ENCODE data around the gene CENPL. TPM values are rescaled to one million over a fixed set of nuclear protein-coding genes. Genes with fewer than 3 reads are reported as not detected.

The CENPL gene
- total and polyA plus RNA-seq, 3 experiments from 2014 or later, result 6.2 to 27.4 (median 24.9) TPM

DNA sequence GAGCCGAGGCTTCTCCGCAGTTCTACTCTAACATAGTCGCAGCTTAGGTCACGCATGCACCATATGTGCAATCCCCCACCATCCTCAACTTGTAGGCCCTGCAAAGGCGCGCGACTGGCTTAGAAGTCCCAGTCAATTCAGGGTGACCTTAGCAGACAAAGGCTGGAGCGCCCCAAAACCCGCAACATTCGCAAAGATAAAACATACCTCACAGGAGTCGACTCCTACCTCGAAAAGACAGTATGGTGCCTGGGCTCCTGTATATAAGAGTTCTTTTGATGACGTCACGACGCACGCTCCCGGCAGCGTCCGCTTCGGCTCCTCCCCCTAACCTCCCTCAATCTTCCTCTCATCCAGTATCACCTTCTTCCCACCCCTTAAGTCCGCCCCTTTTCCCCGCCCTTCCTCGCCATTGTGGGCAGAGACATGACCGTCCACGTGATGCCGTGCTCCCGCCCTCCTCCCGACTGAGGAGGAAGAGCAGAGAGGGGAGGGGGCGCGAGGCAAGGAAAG lies 43.1 kb upstream of the CENPL start, which contains the start of gene GAS5:
GAS5 (minus strand) TSS at position 237 of the 513 bp plus-strand sequence.
- Mint-ChIP-seq H3K36me3 (peaks cover 4 to 65% (median 28%) of the 10 kb centered on the region in 3 donors), H3K4me3 (peak within 1 kb of the TSS; percentile 88 to 97 (median 95)), H3K27me3 (peaks cover 0 to 2% of the 10 kb centered on the region in 2 donors), H3K9me3 (no peaks in the 10 kb centered on the region), H3K4me1 (peaks cover 70 to 85% (median 84%) of the 10 kb centered on the region in 3 donors), H3K27ac (peak within 1 kb of the TSS; percentile 90 to 99 (median 96))
- H3K27me3 ChIP-seq (ENCODE audit: insufficient read depth, low read length, poor library complexity, severe bottlenecking), result no peaks in the 10 kb centered on the region
- H3K36me3 ChIP-seq (ENCODE audit: insufficient read depth, low read length), result peaks cover 40% of the 10 kb centered on the region
- no peaks in the 10 kb centered on the region for H3K9me3 ChIP-seq (ENCODE audit: low read length)
- ChIA-PET CTCF (interaction anchor here (1.1 to 2.0 kb wide), 5 partner anchors 10 to 437 kb away, joined by 3 to 6 read pairs (median 4); no protein-coding TSS in a partner anchor), POLR2A (interaction anchor here (0.5 to 2.5 kb wide), 12 partner anchors 8 to 1155 kb away, joined by 3 to 17 read pairs (median 4); partner anchors contain the start of genes CENPL, DARS2, KLHL20 and MRPS14)
- peaks cover 63% of the 10 kb centered on the region for H3K4me1 ChIP-seq (ENCODE audit: insufficient read depth, low read length)
- peak; percentile 98 to 99 (median 98) for DNase-seq
- peak within 1 kb of the TSS; percentile 91 for H3K27ac ChIP-seq (ENCODE audit: low read depth, low read length)
- H3K4me3 ChIP-seq (ENCODE audit: low read length), result peak within 1 kb of the TSS; percentile 88

DNA sequence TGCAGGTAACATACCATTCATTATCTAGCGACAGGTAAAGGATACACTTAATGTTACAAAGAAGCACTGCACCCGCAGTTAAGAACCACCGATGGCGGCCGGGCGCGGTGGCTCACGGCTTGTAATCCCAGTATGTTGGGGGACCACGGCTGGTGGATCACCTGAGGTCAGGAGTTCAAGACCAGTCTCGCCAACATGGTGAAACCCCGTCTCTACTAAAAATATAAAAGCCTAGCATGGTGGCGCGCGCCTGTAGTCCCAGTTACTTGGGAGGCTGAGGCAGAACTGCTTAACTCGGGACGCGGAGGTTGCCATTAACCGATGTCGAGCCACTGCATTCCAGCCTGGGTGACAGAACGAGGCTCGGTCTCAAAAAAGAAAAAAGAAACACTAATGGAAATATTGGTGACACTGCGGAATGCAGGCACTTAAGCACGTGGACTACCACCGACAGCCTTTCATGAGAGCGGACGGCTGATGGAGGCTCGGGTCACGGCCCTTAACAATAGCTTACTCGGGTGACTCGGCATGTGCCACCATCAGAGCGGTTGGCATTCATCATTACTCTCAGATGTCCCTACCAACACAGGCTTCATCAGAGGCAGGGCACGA lies 42.6 kb upstream of the CENPL start:
- H3K27me3 ChIP-seq (ENCODE audit: insufficient read depth, low read length, poor library complexity, severe bottlenecking), result no peaks in the 10 kb centered on the region

DNA sequence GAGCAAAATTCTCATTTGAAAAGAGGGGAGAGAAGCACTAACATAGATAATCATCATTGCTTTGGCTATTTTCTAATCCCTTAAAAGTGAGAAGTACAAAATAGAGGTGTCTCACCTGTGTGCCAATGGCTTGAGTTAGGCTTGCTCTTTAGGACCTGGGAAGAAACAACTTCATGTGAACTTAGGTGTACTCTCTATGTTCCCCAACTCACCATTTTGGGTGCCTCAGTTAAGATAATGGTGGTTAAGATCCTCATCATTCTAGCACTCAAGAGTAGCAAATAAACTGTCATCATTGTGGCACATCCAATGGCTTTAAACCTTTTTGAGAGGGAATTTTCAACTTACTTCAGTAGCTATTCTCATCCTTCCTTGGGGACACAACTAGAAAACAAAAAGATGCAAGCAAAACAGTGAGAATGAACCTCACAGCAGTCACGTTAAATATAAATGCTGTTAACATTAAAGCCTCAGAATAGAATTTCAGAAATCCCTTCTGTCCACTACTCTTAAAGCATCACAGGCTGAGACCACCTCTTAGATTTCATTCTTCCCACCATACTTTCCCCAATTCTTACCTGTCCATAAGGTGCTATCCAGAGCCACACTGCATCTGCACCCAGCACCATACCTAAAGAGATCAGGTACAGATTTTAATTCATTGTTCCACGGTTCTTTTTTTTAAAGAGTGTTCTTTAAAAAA lies 41.9 kb upstream of the CENPL start:
- Mint-ChIP-seq H3K27ac (peak overlapping the region; percentile 66 to 99 (median 94)), H3K9me3 (no peaks in the 10 kb centered on the region), H3K36me3 (peaks cover 4 to 71% (median 26%) of the 10 kb centered on the region in 3 donors), H3K4me3 (peak overlapping the region; percentile 88 to 97 (median 95)), H3K27me3 (peaks cover 0 to 2% of the 10 kb centered on the region in 2 donors), H3K4me1 (peaks cover 68 to 87% (median 86%) of the 10 kb centered on the region in 3 donors)
- Histone ChIP-seq H3K27ac (ENCODE audit: low read depth, low read length) (peak overlapping the region; percentile 91), H3K4me1 (ENCODE audit: insufficient read depth, low read length) (peaks cover 58% of the 10 kb centered on the region), H3K27me3 (ENCODE audit: insufficient read depth, low read length, poor library complexity, severe bottlenecking) (no peaks in the 10 kb centered on the region), H3K4me3 (ENCODE audit: low read length) (peak overlapping the region; percentile 88), H3K9me3 (ENCODE audit: low read length) (no peaks in the 10 kb centered on the region), H3K36me3 (ENCODE audit: insufficient read depth, low read length) (peaks cover 40% of the 10 kb centered on the region)
- ChIA-PET CTCF (no interaction called here), POLR2A (interaction anchor here (0.6 to 1.0 kb wide), 3 partner anchors 12 to 875 kb away, joined by 3 to 4 read pairs (median 4); no protein-coding TSS in a partner anchor)
- DNase-seq, result no peak

More for the DNA sequence above, 42.6 kb upstream of the CENPL start:
- peak overlapping the region; percentile 91 for H3K27ac ChIP-seq (ENCODE audit: low read depth, low read length)
- H3K9me3 ChIP-seq (ENCODE audit: low read length), result no peaks in the 10 kb centered on the region
- peak in 2 of 5 donors; percentile 19 to 37 for DNase-seq
- H3K4me1 Mint-ChIP-seq, result peaks cover 68 to 86% (median 84%) of the 10 kb centered on the region in 3 donors
- H3K4me3 ChIP-seq (ENCODE audit: low read length), result peak overlapping the region; percentile 88
- ChIA-PET POLR2A (interaction anchor here (1.0 to 2.5 kb wide), 5 partner anchors 23 to 390 kb away, joined by 4 to 17 read pairs (median 15); partner anchors contain the start of genes CENPL, DARS2, KLHL20 and PRDX6), CTCF (interaction anchor here (1.9 kb wide), 1 partner anchor 16 kb away, joined by 4 read pairs; no protein-coding TSS in a partner anchor)
- peaks cover 0 to 2% of the 10 kb centered on the region in 2 donors for H3K27me3 Mint-ChIP-seq
- peaks cover 4 to 67% (median 26%) of the 10 kb centered on the region in 3 donors for H3K36me3 Mint-ChIP-seq
- H3K36me3 ChIP-seq (ENCODE audit: insufficient read depth, low read length), result peaks cover 40% of the 10 kb centered on the region
- no peaks in the 10 kb centered on the region for H3K9me3 Mint-ChIP-seq
- H3K4me3 Mint-ChIP-seq, result peak overlapping the region; percentile 88 to 97 (median 95)
- H3K27ac Mint-ChIP-seq, result peak overlapping the region; percentile 66 to 99 (median 94)
- peaks cover 61% of the 10 kb centered on the region for H3K4me1 ChIP-seq (ENCODE audit: insufficient read depth, low read length)

DNA sequence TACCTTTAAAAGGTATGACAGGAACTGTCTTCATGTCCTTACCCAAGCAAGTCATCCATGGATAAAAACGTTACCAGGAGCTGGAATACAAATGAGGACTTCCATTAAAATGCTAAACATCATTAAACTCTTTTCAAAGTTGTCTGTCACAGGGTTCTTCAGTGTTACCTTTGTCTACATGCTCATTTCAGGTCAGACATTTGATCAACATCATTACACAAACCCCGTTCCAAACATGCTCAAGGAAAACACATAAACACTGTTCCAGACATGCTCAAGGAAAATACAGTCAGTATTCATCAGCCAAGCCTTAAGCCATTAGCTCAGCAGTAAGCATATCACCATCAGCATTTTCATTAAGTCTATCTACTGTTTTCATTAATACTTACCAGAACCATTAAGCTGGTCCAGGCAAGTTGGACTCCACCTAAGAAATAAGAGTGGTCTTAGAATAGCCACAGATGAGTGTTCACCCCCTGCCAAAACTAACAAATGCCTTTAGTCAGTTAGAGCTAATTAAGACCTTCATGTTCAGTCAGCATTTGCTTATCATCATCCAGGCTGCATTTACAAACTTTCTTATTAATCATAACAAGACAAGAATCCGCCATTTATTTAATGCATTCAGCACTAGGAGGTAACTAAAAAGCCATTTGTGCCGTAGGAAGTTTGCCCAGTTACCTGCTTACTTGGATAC lies 40.9 kb upstream of the CENPL start:
- peaks cover 0 to 2% of the 10 kb centered on the region in 2 donors for H3K27me3 Mint-ChIP-seq
- peak overlapping the region; percentile 88 for H3K4me3 ChIP-seq (ENCODE audit: low read length)
- peaks cover 4 to 70% (median 23%) of the 10 kb centered on the region in 3 donors for H3K36me3 Mint-ChIP-seq
- peaks cover 40% of the 10 kb centered on the region for H3K36me3 ChIP-seq (ENCODE audit: insufficient read depth, low read length)
- peak overlapping the region; percentile 85 to 96 (median 94) for H3K27ac Mint-ChIP-seq
- no peaks in the 10 kb centered on the region for H3K9me3 ChIP-seq (ENCODE audit: low read length)
- ChIA-PET CTCF (interaction anchor here (1.7 kb wide), 1 partner anchor 41 kb away, joined by 3 read pairs; the partner anchor contains the start of genes CENPL and DARS2), POLR2A (interaction anchor here (0.6 to 1.0 kb wide), 2 partner anchors 11 to 41 kb away, joined by 3 to 4 read pairs; partner anchors contain the start of genes CENPL and DARS2)
- H3K4me3 Mint-ChIP-seq, result peak overlapping the region; percentile 83 to 96 (median 92)
- H3K27ac ChIP-seq (ENCODE audit: low read depth, low read length), result peak overlapping the region; percentile 91
- no peaks in the 10 kb centered on the region for H3K27me3 ChIP-seq (ENCODE audit: insufficient read depth, low read length, poor library complexity, severe bottlenecking)
- peaks cover 48% of the 10 kb centered on the region for H3K4me1 ChIP-seq (ENCODE audit: insufficient read depth, low read length)
- DNase-seq, result no peak
- H3K4me1 Mint-ChIP-seq, result peaks cover 60 to 77% (median 77%) of the 10 kb centered on the region in 3 donors
- no peaks in the 10 kb centered on the region for H3K9me3 Mint-ChIP-seq

DNA sequence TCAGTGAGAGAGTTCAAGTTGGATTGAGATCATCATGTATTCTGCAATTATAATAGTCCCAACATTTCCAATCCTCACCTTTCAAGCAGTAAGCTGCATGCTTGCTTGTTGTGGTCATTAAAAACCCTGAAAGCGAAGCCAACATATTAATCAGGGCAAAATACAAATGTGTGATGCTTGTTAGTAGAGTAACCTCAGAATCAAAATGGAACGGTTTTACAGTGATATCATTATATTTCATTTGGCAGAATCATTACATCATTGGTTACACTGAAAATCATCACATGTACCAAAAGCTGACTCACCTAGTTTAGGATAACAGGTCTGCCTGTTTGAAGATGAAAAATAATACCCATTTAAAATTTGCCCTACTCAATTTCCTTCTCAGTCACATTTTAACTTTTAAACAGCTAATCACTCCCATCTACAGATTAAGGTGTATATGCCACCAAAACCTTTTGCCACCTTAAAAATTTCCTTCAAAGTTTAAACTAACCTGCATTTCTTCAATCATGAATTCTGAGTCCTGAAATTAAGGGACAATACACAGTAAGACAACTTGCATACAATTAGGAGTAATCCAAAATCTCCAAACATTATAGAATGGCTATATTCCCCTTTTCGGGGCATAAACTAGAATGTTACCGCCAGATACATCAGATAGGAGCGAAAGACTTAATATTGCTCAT lies 39.6 kb upstream of the CENPL start:
- Histone ChIP-seq H3K27ac (ENCODE audit: low read depth, low read length) (no peak overlapping the region), H3K9me3 (ENCODE audit: low read length) (no peaks in the 10 kb centered on the region), H3K4me3 (ENCODE audit: low read length) (no peak overlapping the region), H3K4me1 (ENCODE audit: insufficient read depth, low read length) (peaks cover 35% of the 10 kb centered on the region), H3K27me3 (ENCODE audit: insufficient read depth, low read length, poor library complexity, severe bottlenecking) (no peaks in the 10 kb centered on the region), H3K36me3 (ENCODE audit: insufficient read depth, low read length) (peaks cover 40% of the 10 kb centered on the region)
- CTCF ChIA-PET, result interaction anchor here (0.8 to 1.7 kb wide), 3 partner anchors 19 to 40 kb away, joined by 3 to 4 read pairs (median 3); partner anchors contain the start of genes CENPL and DARS2
- POLR2A ChIA-PET, result interaction anchor here (0.6 kb wide), 1 partner anchor 160 kb away, joined by 3 read pairs; no protein-coding TSS in a partner anchor
- H3K27ac Mint-ChIP-seq, result peak overlapping the region in 7 of 8 donors; percentile 9 to 96 (median 93)
- peak overlapping the region; percentile 64 to 96 (median 92) for H3K4me3 Mint-ChIP-seq
- peaks cover 4 to 73% (median 19%) of the 10 kb centered on the region in 3 donors for H3K36me3 Mint-ChIP-seq
- peaks cover 0 to 2% of the 10 kb centered on the region in 2 donors for H3K27me3 Mint-ChIP-seq
- H3K4me1 Mint-ChIP-seq, result peaks cover 49 to 64% (median 64%) of the 10 kb centered on the region in 3 donors
- DNase-seq, result no peak
- no peaks in the 10 kb centered on the region for H3K9me3 Mint-ChIP-seq

DNA sequence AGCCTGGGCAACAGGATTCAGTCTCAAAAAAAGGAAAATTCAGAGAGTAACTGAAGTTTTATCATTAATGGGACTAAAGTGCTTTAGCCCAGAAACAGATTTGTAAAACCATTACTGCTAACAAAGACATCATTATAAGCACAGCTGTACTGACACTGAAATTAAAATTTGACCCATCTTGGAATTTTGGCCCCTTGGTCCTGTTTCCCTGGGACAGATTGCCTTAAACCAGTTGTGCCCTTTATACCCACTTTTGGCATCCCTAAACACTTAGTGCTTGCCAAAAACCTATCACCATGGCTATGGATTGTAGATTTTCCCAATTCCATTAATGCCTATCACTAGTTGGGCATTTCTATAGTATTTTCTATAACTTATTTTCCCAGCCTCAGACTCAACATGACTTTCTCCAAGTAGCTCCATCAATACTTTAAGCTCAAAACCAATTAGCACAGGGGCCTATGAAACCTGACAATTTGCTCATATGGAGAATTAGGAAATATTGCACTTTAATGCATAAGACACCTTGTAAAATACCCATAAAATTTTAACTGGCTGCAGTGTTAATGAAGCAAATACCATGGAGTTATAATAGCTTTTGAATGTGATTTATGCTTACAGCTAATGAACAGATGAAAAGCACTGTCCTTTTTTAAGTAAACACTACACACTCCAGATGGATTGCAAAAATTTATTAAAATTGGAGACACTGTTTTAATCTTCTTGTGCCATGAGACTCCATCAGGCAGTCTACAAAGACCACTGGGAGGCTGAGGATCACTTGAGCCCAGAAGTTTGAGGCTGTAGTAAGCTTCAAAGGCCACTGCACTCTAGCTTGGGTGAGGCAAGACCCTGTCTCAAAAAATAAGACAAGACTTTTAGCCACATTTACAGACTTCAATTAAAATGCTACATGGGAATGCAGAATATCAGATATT lies 38.8 kb upstream of the CENPL start:
- ChIA-PET CTCF (interaction anchor here (1.0 kb wide), 1 partner anchor 38 kb away, joined by 3 read pairs; no protein-coding TSS in a partner anchor), POLR2A (interaction anchor here (0.5 kb wide), 1 partner anchor 8 kb away, joined by 3 read pairs; no protein-coding TSS in a partner anchor)
- peaks cover 0 to 2% of the 10 kb centered on the region in 2 donors for H3K27me3 Mint-ChIP-seq
- Histone ChIP-seq H3K4me1 (ENCODE audit: insufficient read depth, low read length) (peaks cover 28% of the 10 kb centered on the region), H3K4me3 (ENCODE audit: low read length) (no peak overlapping the region), H3K36me3 (ENCODE audit: insufficient read depth, low read length) (peaks cover 40% of the 10 kb centered on the region), H3K27ac (ENCODE audit: low read depth, low read length) (no peak overlapping the region), H3K9me3 (ENCODE audit: low read length) (no peaks in the 10 kb centered on the region), H3K27me3 (ENCODE audit: insufficient read depth, low read length, poor library complexity, severe bottlenecking) (no peaks in the 10 kb centered on the region)
- no peak for DNase-seq
- no peaks in the 10 kb centered on the region for H3K9me3 Mint-ChIP-seq
- H3K36me3 Mint-ChIP-seq, result peaks cover 4 to 73% (median 19%) of the 10 kb centered on the region in 3 donors
- peak overlapping the region; percentile 12 to 96 (median 38) for H3K4me3 Mint-ChIP-seq
- H3K4me1 Mint-ChIP-seq, result peaks cover 41 to 56% (median 55%) of the 10 kb centered on the region in 3 donors
- H3K27ac Mint-ChIP-seq, result peak overlapping the region; percentile 9 to 96 (median 92)

Data from CD8-positive, alpha-beta memory T cell (primary cell).